GM10266 (cell line): ENCODE measurements around the gene SGPL1.

Source experiments
- DNase-seq: peaks from one replicate; pipeline ENCODE4 v3.0.0; 2012; ENCODE audit errors: extremely low spot score
- CTCF ChIP-seq: IDR thresholded peaks from 2 replicates; pipeline ENCODE4 v1.5.1; 2012; ENCODE audit warnings: mild to moderate bottlenecking, low read depth; ENCODE audit not compliant: control insufficient read depth, insufficient read depth; ENCODE audit errors: missing control alignments

Gene SGPL1

GRCh38 chr10:70920519-70920918 is 104.8 kb downstream of the SGPL1 start:
- TF ChIP-seq CTCF = no peak
- no peak for DNase-seq

- DNase-seq = no peak
- TF ChIP-seq CTCF = no peak
These were observed 105.5 kb downstream of the SGPL1 start for GRCh38 chr10:70921285-70921684.

GRCh38 chr10:70923696-70924095 is 107.9 kb downstream of the SGPL1 start:
- DNase-seq = no peak
- TF ChIP-seq CTCF = no peak

GRCh38 chr10:70925377-70926225 is 109.9 kb downstream of the SGPL1 start:
- TF ChIP-seq CTCF = peak; percentile 95
- peak; percentile 77 for DNase-seq

- TF ChIP-seq CTCF = no peak
- DNase-seq = no peak
These were observed 110.7 kb downstream of the SGPL1 start for GRCh38 chr10:70926226-70927000.

- no peak for DNase-seq
- TF ChIP-seq CTCF = no peak
These were observed 111.6 kb downstream of the SGPL1 start for GRCh38 chr10:70927189-70927943.

- TF ChIP-seq CTCF = no peak
- no peak for DNase-seq
These were observed 112.4 kb downstream of the SGPL1 start for GRCh38 chr10:70928140-70928539.
